DND-41 (cell line): ENCODE data around the gene WNT11.

ENCODE experiments used
- ATAC-seq: fragments of 200-7000 bp; cut with Tn5 transposase; 3 replicates; pipeline ENCODE4 v1.9.1; 2021; ENCODE audit warnings: low read depth; ENCODE audit not compliant: insufficient read depth
- DNase-seq: peaks from one replicate; pipeline ENCODE4 v3.0.0-alpha.2; 2020
- H2AFZ ChIP-seq: 2 replicates; pipeline ENCODE4 v1.6.0; 2012; ENCODE audit warnings: low read depth, low read length
- H3K27ac ChIP-seq: 2 replicates; pipeline ENCODE4 v1.5.1; 2012; ENCODE audit warnings: low read length, inconsistent platforms
- H3K27me3 ChIP-seq: fragments of 200-600 bp; sonication (generic); 2 replicates; pipeline ENCODE4 v1.6.0; 2012; ENCODE audit warnings: low read length, mild to moderate bottlenecking, inconsistent platforms; ENCODE audit not compliant: insufficient read depth, poor library complexity
- H3K36me3 ChIP-seq: 2 replicates; pipeline ENCODE4 v1.5.1; 2012; ENCODE audit warnings: low read length, inconsistent platforms; ENCODE audit not compliant: insufficient read depth
- H3K4me1 ChIP-seq: 2 replicates; pipeline ENCODE4 v1.5.1; 2012; ENCODE audit warnings: mild to moderate bottlenecking, low read length; ENCODE audit not compliant: insufficient read depth
- H3K4me2 ChIP-seq: 2 replicates; pipeline ENCODE4 v1.6.0; 2012; ENCODE audit warnings: mild to moderate bottlenecking, moderate library complexity, low read length, inconsistent platforms; ENCODE audit not compliant: insufficient read depth
- H3K4me3 ChIP-seq, 2 experiments: fragments of 200-600 bp in 1 of 2; shearing (Covaris generic) in 1 of 2; 2 replicates each; pipeline ENCODE4 v1.5.1; 2012 to 2016; ENCODE audit warnings: inconsistent platforms in 2 of 2, low read length in 2 of 2, mild to moderate bottlenecking in 2 of 2, low read depth in 1 of 2, moderate library complexity in 1 of 2
- H3K79me2 ChIP-seq: 2 replicates; pipeline ENCODE4 v1.6.0; 2012; ENCODE audit warnings: low read length, inconsistent platforms; ENCODE audit not compliant: insufficient read depth
- H3K9ac ChIP-seq: 2 replicates; pipeline ENCODE4 v1.6.0; 2012; ENCODE audit warnings: low read depth, mild to moderate bottlenecking, inconsistent platforms, low read length, moderate library complexity
- H3K9me3 ChIP-seq: 2 replicates; pipeline ENCODE4 v1.5.1; 2012; ENCODE audit warnings: low read length, moderate library complexity, mild to moderate bottlenecking, inconsistent platforms; ENCODE audit not compliant: insufficient read depth, severe bottlenecking
- H4K20me1 ChIP-seq: 2 replicates; pipeline ENCODE4 v1.6.0; 2012; ENCODE audit warnings: low read length; ENCODE audit not compliant: insufficient read depth
- EZH2 ChIP-seq: IDR thresholded peaks from 3 replicates; pipeline ENCODE4 v1.6.1; 2012; ENCODE audit warnings: borderline replicate concordance, low read depth, mild to moderate bottlenecking, moderate library complexity, low read length, inconsistent platforms; ENCODE audit not compliant: severe bottlenecking
- TF ChIP-seq, protein P1 (sequence below): IDR thresholded peaks from 2 replicates; pipeline ENCODE4 v1.5.1; 2012; ENCODE audit warnings: borderline replicate concordance, low read length, moderate library complexity, mild to moderate bottlenecking; ENCODE audit not compliant: poor library complexity, severe bottlenecking; ENCODE audit errors: extremely low read depth

The WNT11 gene

DNA sequence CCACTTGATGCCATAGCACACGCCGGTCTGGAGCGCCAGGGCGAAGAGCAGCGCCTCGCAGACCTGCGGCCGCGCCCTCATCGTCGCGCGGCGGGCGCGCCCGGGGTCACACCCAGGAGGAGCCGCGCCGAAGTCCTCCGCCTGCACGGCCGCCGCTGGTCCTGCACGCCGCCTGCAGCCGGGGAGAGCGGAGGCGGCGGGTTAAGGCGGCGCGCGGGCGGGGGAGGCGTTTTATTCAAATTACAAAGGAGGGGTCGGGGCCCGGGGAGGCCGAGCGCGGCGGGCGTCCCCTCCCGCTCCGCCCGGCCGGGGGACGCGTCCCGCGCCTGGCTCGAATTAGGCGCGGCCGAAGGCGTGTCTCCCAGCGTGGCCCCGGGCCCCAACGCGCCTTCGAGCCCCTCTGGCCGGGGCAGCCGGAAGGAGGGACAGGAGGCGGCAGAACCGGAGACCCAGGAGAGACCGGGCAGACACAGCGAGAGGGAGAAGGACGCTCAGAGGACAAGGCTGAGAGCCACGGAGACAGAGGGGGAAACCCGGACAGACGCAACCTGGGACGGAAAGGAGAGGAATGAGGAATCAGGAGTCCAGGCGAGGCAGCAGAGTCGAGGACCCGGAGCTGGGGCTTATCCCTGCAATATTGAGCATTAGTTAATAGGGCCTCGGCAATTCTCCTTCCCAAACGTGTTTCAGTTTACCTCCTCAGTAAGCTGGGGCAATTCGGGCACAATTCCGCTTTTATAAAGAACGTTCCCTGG, at the start of gene WNT11:
Gene WNT11, minus strand, starts transcription at position 176 of the 755 bp plus-strand sequence. Its CDS starts 95 bp downstream, at position 81.
- peaks cover 9% of the 10 kb centered on the region for H4K20me1 ChIP-seq
- H3K9ac ChIP-seq: no peak within 1 kb of the TSS

DNA sequence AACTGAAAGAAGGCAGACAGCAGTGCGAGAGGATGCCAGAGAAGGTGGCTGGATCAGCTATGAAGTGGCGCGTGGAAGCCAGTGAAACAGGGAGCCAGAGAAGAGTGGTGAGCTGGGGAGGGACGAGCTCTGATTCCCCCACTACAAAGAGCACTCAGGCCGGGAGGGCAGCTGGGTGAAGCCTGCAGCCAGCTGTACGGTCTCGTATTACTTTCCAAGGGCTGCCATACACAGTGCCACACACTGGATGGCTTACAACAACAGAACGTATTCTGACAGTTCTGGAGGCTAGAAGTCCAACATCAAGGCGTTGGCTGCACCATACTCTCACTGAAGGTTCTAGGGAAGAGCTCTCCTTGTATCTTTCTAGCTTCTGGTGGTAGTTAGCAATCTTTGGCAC, 47.1 kb upstream of the WNT11 start:
- DNase-seq (no peak), ATAC-seq (no peak)
- no peaks in the 10 kb centered on the region for H4K20me1 ChIP-seq
- H3K4me3 ChIP-seq: no peak overlapping the region
- TF ChIP-seq EZH2: no peak
- TF ChIP-seq, protein P1, sequence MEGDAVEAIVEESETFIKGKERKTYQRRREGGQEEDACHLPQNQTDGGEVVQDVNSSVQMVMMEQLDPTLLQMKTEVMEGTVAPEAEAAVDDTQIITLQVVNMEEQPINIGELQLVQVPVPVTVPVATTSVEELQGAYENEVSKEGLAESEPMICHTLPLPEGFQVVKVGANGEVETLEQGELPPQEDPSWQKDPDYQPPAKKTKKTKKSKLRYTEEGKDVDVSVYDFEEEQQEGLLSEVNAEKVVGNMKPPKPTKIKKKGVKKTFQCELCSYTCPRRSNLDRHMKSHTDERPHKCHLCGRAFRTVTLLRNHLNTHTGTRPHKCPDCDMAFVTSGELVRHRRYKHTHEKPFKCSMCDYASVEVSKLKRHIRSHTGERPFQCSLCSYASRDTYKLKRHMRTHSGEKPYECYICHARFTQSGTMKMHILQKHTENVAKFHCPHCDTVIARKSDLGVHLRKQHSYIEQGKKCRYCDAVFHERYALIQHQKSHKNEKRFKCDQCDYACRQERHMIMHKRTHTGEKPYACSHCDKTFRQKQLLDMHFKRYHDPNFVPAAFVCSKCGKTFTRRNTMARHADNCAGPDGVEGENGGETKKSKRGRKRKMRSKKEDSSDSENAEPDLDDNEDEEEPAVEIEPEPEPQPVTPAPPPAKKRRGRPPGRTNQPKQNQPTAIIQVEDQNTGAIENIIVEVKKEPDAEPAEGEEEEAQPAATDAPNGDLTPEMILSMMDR: no peak
- H3K27ac ChIP-seq: no peak overlapping the region
- no peak overlapping the region for H2AFZ ChIP-seq
- H3K27me3 ChIP-seq: no peaks in the 10 kb centered on the region
- H3K9me3 ChIP-seq: peaks cover 13% of the 10 kb centered on the region
- H3K79me2 ChIP-seq: no peaks in the 10 kb centered on the region
- H3K9ac ChIP-seq: no peak overlapping the region
- no peaks in the 10 kb centered on the region for H3K4me1 ChIP-seq
- H3K36me3 ChIP-seq: no peaks in the 10 kb centered on the region
- no peak overlapping the region for H3K4me2 ChIP-seq

More for the DNA sequence above, at the start of gene WNT11:
- DNase-seq (no peak), ATAC-seq (no peak)
- H2AFZ ChIP-seq: no peak within 1 kb of the TSS
- H3K27ac ChIP-seq: no peak within 1 kb of the TSS
- H3K9me3 ChIP-seq: no peaks in the 10 kb centered on the region
- peaks cover 12% of the 10 kb centered on the region for H3K27me3 ChIP-seq
- H3K4me1 ChIP-seq: peaks cover 10% of the 10 kb centered on the region
- TF ChIP-seq, protein P1: no peak
- no peak for TF ChIP-seq EZH2
- H3K4me2 ChIP-seq: peak within 1 kb of the TSS; percentile 55; the same call in 1 of the 2 replicates
- H3K4me3 ChIP-seq: no peak within 1 kb of the TSS
- no peaks in the 10 kb centered on the region for H3K36me3 ChIP-seq
- no peaks in the 10 kb centered on the region for H3K79me2 ChIP-seq

DNA sequence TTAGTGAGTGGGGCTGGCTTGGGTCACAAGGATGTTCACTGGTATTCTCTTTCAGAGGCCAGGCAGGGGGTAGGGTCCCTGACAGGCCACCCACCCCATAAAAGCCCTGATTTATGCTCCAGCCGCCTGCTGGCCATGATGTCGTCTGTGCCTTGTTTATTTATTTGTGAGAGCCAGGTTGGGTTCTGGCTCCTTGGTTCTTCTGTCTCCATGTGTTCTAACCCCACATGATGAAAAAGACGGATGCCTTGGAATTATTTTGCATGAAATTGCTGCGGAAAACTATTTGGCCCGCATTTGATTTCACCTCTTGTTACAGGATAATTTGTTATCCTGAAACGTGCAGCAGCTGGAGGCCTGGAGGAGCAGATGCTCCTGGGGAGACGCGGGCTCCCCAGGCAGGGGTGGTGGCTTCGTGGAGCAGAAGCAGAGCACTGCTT, 46.3 kb upstream of the WNT11 start:
- H3K36me3 ChIP-seq: no peaks in the 10 kb centered on the region
- no peak for TF ChIP-seq EZH2
- TF ChIP-seq, protein P1: no peak
- H3K4me3 ChIP-seq: no peak overlapping the region
- no peak overlapping the region for H2AFZ ChIP-seq
- DNase-seq (no peak), ATAC-seq (no peak)
- H3K9ac ChIP-seq: no peak overlapping the region
- H3K27ac ChIP-seq: no peak overlapping the region
- no peaks in the 10 kb centered on the region for H3K27me3 ChIP-seq
- no peaks in the 10 kb centered on the region for H3K79me2 ChIP-seq
- no peaks in the 10 kb centered on the region for H4K20me1 ChIP-seq
- H3K4me2 ChIP-seq: no peak overlapping the region
- no peaks in the 10 kb centered on the region for H3K4me1 ChIP-seq
- H3K9me3 ChIP-seq: peaks cover 13% of the 10 kb centered on the region

- H3K27ac ChIP-seq: no peak overlapping the region
- H3K9me3 ChIP-seq: peaks cover 13% of the 10 kb centered on the region
- DNase-seq (no peak), ATAC-seq (no peak)
- TF ChIP-seq, protein P1: no peak
- TF ChIP-seq EZH2: no peak
- H3K4me2 ChIP-seq: no peak overlapping the region
- no peaks in the 10 kb centered on the region for H3K4me1 ChIP-seq
- no peak overlapping the region for H3K9ac ChIP-seq
- H2AFZ ChIP-seq: no peak overlapping the region
- H3K36me3 ChIP-seq: no peaks in the 10 kb centered on the region
- no peak overlapping the region for H3K4me3 ChIP-seq
- no peaks in the 10 kb centered on the region for H3K79me2 ChIP-seq
- no peaks in the 10 kb centered on the region for H3K27me3 ChIP-seq
- no peaks in the 10 kb centered on the region for H4K20me1 ChIP-seq
These were observed 45.3 kb upstream of the WNT11 start for GRCh38 chr11:76251576-76251975.
